GM12875 (cell line): Measurements from ENCODE around the gene NTNG1.

Experiments
- H3K4me3 ChIP-seq: one replicate; pipeline ENCODE4 v1.5.1; 2011; ENCODE audit warnings: low read depth, low read length, control low read depth
- TF ChIP-seq, protein P1 (sequence below): IDR thresholded peaks from 2 replicates; pipeline ENCODE4 v1.5.1; 2011; ENCODE audit warnings: low read depth, mild to moderate bottlenecking, control low read depth, inconsistent platforms, low read length, moderate library complexity, borderline replicate concordance; ENCODE audit not compliant: insufficient read depth

NTNG1 gene

GRCh38 chr1:107450899-107451664 lies 310.2 kb downstream of the NTNG1 start:
- TF ChIP-seq, protein P1, sequence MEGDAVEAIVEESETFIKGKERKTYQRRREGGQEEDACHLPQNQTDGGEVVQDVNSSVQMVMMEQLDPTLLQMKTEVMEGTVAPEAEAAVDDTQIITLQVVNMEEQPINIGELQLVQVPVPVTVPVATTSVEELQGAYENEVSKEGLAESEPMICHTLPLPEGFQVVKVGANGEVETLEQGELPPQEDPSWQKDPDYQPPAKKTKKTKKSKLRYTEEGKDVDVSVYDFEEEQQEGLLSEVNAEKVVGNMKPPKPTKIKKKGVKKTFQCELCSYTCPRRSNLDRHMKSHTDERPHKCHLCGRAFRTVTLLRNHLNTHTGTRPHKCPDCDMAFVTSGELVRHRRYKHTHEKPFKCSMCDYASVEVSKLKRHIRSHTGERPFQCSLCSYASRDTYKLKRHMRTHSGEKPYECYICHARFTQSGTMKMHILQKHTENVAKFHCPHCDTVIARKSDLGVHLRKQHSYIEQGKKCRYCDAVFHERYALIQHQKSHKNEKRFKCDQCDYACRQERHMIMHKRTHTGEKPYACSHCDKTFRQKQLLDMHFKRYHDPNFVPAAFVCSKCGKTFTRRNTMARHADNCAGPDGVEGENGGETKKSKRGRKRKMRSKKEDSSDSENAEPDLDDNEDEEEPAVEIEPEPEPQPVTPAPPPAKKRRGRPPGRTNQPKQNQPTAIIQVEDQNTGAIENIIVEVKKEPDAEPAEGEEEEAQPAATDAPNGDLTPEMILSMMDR = no peak
- no peak overlapping the region for H3K4me3 ChIP-seq

- peak overlapping the region; percentile 15 for H3K4me3 ChIP-seq
- TF ChIP-seq, protein P1 = no peak
Measured at GRCh38 chr1:107451715-107452114, 310.9 kb downstream of the NTNG1 start.

DNA sequence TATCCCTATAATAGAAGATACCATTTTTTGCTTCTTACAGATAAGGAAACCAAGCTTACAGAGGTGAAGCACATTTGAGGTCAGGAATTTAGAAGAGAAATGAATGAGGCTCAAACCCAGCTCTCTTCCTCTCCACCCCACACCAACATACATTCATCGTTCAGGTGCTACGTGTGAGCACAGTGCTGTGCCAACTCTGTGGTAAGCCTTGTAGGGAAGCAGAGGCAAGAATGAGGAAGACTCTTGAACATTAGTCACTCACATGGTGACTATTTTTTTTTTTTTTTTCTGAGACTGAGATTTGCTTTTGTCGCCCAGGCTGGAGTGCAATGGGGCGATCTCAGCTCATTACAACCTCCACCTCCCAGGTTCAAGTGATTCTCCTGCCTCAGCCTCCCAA lies 314.0 kb downstream of the NTNG1 start:
- TF ChIP-seq, protein P1 = no peak
- H3K4me3 ChIP-seq = no peak overlapping the region

- H3K4me3 ChIP-seq = no peak overlapping the region
- TF ChIP-seq, protein P1 = no peak
Measured at GRCh38 chr1:107457989-107458388, 317.1 kb downstream of the NTNG1 start.

GRCh38 chr1:107459204-107459904 lies 318.5 kb downstream of the NTNG1 start:
- TF ChIP-seq, protein P1 = no peak
- no peak overlapping the region for H3K4me3 ChIP-seq

GRCh38 chr1:107460035-107460434 lies 319.2 kb downstream of the NTNG1 start:
- H3K4me3 ChIP-seq = no peak overlapping the region
- TF ChIP-seq, protein P1 = no peak

DNA sequence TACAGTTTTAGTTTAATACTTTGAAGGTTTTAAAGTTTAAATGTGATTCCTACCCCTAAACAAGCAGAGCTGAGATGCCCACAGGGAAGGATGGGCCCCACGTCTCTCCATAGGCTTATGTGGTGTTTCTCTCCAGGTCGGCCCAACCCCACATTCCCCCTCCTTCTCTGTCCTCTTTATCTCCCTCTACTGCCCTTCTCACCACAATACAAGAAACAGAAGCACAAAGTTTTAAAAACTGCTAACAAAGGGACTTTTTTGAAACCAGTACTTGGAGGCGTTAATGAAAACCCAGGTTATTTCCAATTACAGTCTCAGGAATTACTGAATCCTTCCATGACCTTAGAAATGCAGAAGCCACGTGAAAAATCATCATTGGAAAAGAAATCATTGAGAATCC lies 324.0 kb downstream of the NTNG1 start:
- TF ChIP-seq, protein P1 = no peak
- no peak overlapping the region for H3K4me3 ChIP-seq
